CD4-positive, alpha-beta T cell (primary cell): ENCODE results near the gene LRIG1. TPM values are rescaled to one million over a fixed set of nuclear protein-coding genes. Genes with fewer than 3 reads are reported as not detected.

Experiments used
- ATAC-seq: fragments of 200-7000 bp; cut with Tn5 transposase; one replicate; pipeline ENCODE4 v1.10.0; 2022; ENCODE audit warnings: mild to moderate bottlenecking; ENCODE audit not compliant: poor library complexity
- CTCF ChIA-PET: fragments of 350-600 bp; sonication (Branson Sonifier 250); formaldehyde crosslinking; loops from one replicate; lab custom pipeline; 2021; ENCODE audit warnings: antibody characterized with exemption, inconsistent platforms; lab: Charles Lee
- POLR2A ChIA-PET: fragments of 350-600 bp; sonication (Branson Sonifier 250); formaldehyde crosslinking; loops from one replicate; lab custom pipeline; 2021; ENCODE audit warnings: antibody characterized with exemption, inconsistent platforms; lab: Charles Lee
- DNase-seq, 14 experiments: peaks; one replicate each; pipeline ENCODE4 v3.0.0-alpha.2; 2013 to 2020; ENCODE audit warnings: mixed read lengths in 2 of 14
- H3K27ac ChIP-seq, 2 donors: one replicate each; pipeline versions ENCODE4 v1.5.1 to v1.7.0; 2013; ENCODE audit warnings: low read length in 2 of 2, low read depth in 1 of 2, mild to moderate bottlenecking in 1 of 2
- H3K27me3 ChIP-seq, 2 experiments: 1 replicate in 1 of 2; 2 replicates in 1 of 2; pipeline versions ENCODE4 v1.6.1 to v1.7.0; 2013; ENCODE audit warnings: low read length in 2 of 2, control low read depth in 1 of 2, mild to moderate bottlenecking in 1 of 2, moderate library complexity in 1 of 2; ENCODE audit not compliant: insufficient read depth in 2 of 2, control insufficient read depth in 1 of 2
- H3K36me3 ChIP-seq: one replicate; pipeline ENCODE4 v1.6.1; 2013; ENCODE audit warnings: low read length, control low read depth; ENCODE audit not compliant: insufficient read depth
- H3K4me1 ChIP-seq: one replicate; pipeline ENCODE4 v1.6.1; 2013; ENCODE audit warnings: low read length, control low read depth; ENCODE audit not compliant: insufficient read depth
- H3K4me3 ChIP-seq: one replicate; pipeline ENCODE4 v1.5.1; 2013; ENCODE audit warnings: mild to moderate bottlenecking, low read length, moderate library complexity
- H3K9me3 ChIP-seq, 2 experiments: 1 replicate in 1 of 2; 2 replicates in 1 of 2; pipeline versions ENCODE4 v1.6.1 to v1.7.0; 2013; ENCODE audit warnings: low read length in 2 of 2, mild to moderate bottlenecking in 2 of 2, control low read depth in 1 of 2, moderate library complexity in 1 of 2; ENCODE audit not compliant: control insufficient read depth in 1 of 2, insufficient read depth in 1 of 2
- H3K27ac Mint-ChIP-seq: one replicate; pipeline ENCODE4 v1.8.0; 2020; ENCODE audit warnings: mixed read lengths
- H3K27me3 Mint-ChIP-seq: one replicate; pipeline ENCODE4 v1.8.0; 2021; ENCODE audit warnings: mixed read lengths
- H3K36me3 Mint-ChIP-seq: one replicate; pipeline ENCODE4 v1.8.0; 2021; ENCODE audit warnings: low read depth, mixed read lengths
- H3K4me1 Mint-ChIP-seq: one replicate; pipeline ENCODE4 v1.8.0; 2021; ENCODE audit warnings: low read depth, mixed read lengths
- H3K4me3 Mint-ChIP-seq: one replicate; pipeline ENCODE4 v1.8.0; 2020; ENCODE audit warnings: mild to moderate bottlenecking, mixed read lengths
- H3K9me3 Mint-ChIP-seq: one replicate; pipeline ENCODE4 v1.8.0; 2020; ENCODE audit warnings: mixed read lengths
- CTCF ChIP-seq: fragments of 200-600 bp; IDR thresholded peaks from one replicate; pipeline ENCODE4 v1.8.0; 2022; ENCODE audit warnings: antibody characterized with exemption, mild to moderate bottlenecking
- intact Hi-C, 2 experiments: fragments of 100-400 bp; cut with DNase I in 1 of 2; cut with micrococcal nuclease in 1 of 2; formaldehyde crosslinking; loops; one replicate each; pipeline versions ENCODE4 v1.15.1 to v1.9.0; 2023 to 2025; cut with DNase I, micrococcal nuclease
- total RNA-seq, 174 experiments: library from RNA in 2 of 174; stranded (reverse) in 2 of 174; gene quantifications; one replicate each; pipeline ENCODE4 v1.2.3 and lab custom pipeline; 2021 to 2026

LRIG1 gene
- total RNA-seq, 2 experiments from 2014 or later, result 30.1 to 33.1 TPM

DNA sequence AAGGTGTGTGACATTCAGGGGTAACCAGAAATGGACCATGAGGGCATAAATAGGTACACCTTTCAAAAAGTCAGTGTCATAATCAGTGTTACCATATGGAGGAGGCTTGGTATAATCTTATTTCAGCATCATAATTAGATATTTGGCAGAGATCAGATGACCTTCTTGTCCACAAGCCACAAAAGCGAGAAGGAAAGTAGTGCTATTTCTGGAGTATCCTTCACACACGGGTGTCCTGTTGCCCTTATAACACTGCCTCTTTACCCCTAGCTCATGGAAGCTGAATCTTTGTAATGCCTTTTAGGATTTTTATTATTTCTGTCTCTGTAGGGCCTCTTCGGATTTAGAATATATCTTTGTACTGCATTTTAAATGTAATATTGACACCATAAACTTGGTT lies 132.8 kb downstream of the LRIG1 start:
- H3K27ac ChIP-seq, result no peak overlapping the region
- intact Hi-C loops, result no loop called here
- no peaks in the 10 kb centered on the region for H3K27me3 ChIP-seq
- peaks cover 11% of the 10 kb centered on the region for H3K36me3 ChIP-seq
- H3K4me3 ChIP-seq, result no peak overlapping the region
- H3K4me1 ChIP-seq, result no peaks in the 10 kb centered on the region
- no peak for ATAC-seq
- H3K9me3 ChIP-seq, result no peaks in the 10 kb centered on the region
- ChIA-PET POLR2A (no interaction called here), CTCF (interaction anchor here (1.3 kb wide), 1 partner anchor 17 kb away, joined by 3 read pairs; no protein-coding TSS in a partner anchor)
- H3K4me1 Mint-ChIP-seq, result no peaks in the 10 kb centered on the region
- TF ChIP-seq CTCF, result no peak
- H3K9me3 Mint-ChIP-seq, result no peaks in the 10 kb centered on the region
- peaks cover 53% of the 10 kb centered on the region for H3K36me3 Mint-ChIP-seq
- H3K4me3 Mint-ChIP-seq, result no peak overlapping the region
- no peak overlapping the region for H3K27ac Mint-ChIP-seq
- H3K27me3 Mint-ChIP-seq, result no peaks in the 10 kb centered on the region
- no peak for DNase-seq

GRCh38 chr3:66366747-66367146 lies 134.1 kb downstream of the LRIG1 start:
- peaks cover 51% of the 10 kb centered on the region for H3K36me3 Mint-ChIP-seq
- H3K27ac Mint-ChIP-seq, result no peak overlapping the region
- Histone ChIP-seq H3K4me3 (no peak overlapping the region), H3K27ac (no peak overlapping the region), H3K4me1 (no peaks in the 10 kb centered on the region), H3K27me3 (no peaks in the 10 kb centered on the region), H3K9me3 (no peaks in the 10 kb centered on the region), H3K36me3 (peaks cover 7% of the 10 kb centered on the region)
- DNase-seq (no peak), ATAC-seq (no peak)
- no peak for TF ChIP-seq CTCF
- no peaks in the 10 kb centered on the region for H3K27me3 Mint-ChIP-seq
- CTCF ChIA-PET, result interaction anchor here (0.7 to 1.3 kb wide), 3 partner anchors 11 to 90 kb away, joined by 3 to 4 read pairs (median 3); no protein-coding TSS in a partner anchor
- H3K4me3 Mint-ChIP-seq, result no peak overlapping the region
- no peaks in the 10 kb centered on the region for H3K4me1 Mint-ChIP-seq
- intact Hi-C loops, result no loop called here
- POLR2A ChIA-PET, result no interaction called here
- H3K9me3 Mint-ChIP-seq, result no peaks in the 10 kb centered on the region

DNA sequence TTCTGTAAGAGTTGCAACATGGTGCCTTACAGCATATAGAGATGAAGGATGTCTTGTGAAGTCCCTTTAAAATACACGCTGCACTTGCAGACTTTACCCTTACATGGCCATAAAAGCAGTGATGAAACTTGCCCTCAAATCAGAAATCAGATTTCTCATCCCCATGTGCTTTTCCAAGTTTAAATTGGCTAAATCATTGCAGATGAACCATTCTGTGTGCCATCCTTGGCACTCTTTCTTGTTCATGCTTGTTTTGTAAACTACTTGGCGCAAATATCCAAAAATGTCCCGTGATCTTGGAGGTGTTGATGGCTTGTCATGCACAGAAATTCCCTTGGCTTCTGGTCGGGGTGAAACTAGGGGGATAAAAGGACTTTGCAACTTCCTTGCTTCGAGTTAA lies 135.7 kb downstream of the LRIG1 start:
- CTCF ChIA-PET, result no interaction called here
- Mint-ChIP-seq H3K4me3 (no peak overlapping the region), H3K9me3 (no peaks in the 10 kb centered on the region), H3K4me1 (no peaks in the 10 kb centered on the region), H3K36me3 (peaks cover 47% of the 10 kb centered on the region), H3K27ac (no peak overlapping the region), H3K27me3 (no peaks in the 10 kb centered on the region)
- Histone ChIP-seq H3K36me3 (peaks cover 1% of the 10 kb centered on the region), H3K4me1 (no peaks in the 10 kb centered on the region), H3K27ac (no peak overlapping the region), H3K27me3 (no peaks in the 10 kb centered on the region), H3K9me3 (no peaks in the 10 kb centered on the region), H3K4me3 (no peak overlapping the region)
- no peak for ATAC-seq
- DNase-seq, result no peak
- no peak for TF ChIP-seq CTCF
- intact Hi-C loops, result no loop called here
- POLR2A ChIA-PET, result no interaction called here
